Measurements from ENCODE around the gene FADD. TPM values are rescaled to one million over a fixed set of nuclear protein-coding genes. Genes with fewer than 3 reads are reported as not detected.

The FADD gene
- total RNA-seq, 4 donors from 2014 or later, result 17.0 to 26.6 (median 21.9) TPM

DNA sequence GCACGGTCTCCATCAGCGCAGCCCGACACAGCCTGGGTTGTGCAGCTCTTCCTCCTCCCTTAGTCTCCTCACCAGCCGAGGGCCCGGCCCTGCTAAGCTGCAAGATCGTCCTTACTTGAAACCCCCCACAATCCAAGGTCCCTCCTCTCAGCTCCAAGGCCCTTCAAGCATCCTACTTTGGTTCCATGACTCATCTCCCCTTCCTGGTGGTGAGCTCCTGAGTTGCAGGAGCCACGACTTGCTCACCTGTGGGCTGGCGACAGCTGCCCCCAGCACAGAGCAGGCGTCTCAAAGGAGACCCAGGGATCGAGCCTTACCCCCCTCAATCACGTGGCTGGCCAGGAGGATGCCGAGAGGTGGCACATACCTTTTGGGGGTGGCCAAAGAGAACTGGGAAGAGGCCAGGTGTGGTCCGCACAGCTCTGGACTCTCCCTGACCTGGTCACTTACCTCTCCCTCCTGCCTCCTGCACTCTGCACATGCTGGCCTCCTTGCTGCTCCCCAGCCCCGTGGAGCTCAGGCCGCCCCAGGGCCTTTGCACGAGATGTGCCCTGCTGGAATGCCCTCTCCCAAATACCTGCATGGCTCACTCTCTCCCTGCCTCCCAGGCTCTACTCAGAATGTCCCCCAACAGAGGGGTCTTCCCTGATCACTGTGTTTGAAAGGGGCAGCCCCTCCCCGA lies 35.2 kb upstream of the FADD start:
- no peak for TF ChIP-seq CTCF (IDR thresholded peaks at IDR 0.05)
- TF ChIP-seq POLR2AphosphoS5 (IDR thresholded peaks at IDR 0.05), result no peak
- TF ChIP-seq POLR2A (IDR thresholded peaks at IDR 0.05), result no peak
- no peak for TF ChIP-seq EP300 (IDR thresholded peaks at IDR 0.05)
- Histone ChIP-seq H3K4me1 (no peaks in the 10 kb centered on the region), H3K9me3 (no peaks in the 10 kb centered on the region), H3K4me3 (no peak overlapping the region), H3K27me3 (peaks cover 33% of the 10 kb centered on the region), H3K36me3 (no peaks in the 10 kb centered on the region), H3K27ac (no peak overlapping the region)
- no peak for ATAC-seq
- whole genome bisulfite sequencing, 2 donors (ENCODE audit: low coverage in 1 of 2), result 90 to 100% methylated on average over 1 to 2 of the region's 17 CpGs

DNA sequence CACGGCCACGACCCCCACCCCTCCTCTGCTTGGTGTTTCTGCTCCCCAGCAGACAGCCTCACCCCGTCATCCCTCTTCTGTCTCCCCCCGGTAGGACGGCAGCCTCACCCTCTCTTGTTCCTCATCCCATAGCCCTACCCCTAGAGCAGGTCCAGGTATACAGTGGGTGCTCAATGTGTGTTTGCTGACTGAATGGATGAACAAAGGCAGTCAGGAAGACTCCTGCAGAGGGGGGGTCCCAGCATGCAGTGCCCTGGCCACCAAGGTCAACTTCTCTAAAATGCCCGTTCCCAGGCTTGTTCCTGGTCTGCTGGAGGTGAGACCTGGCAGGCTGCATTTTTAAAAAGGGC lies 34.7 kb upstream of the FADD start:
- Histone ChIP-seq H3K27ac (no peak overlapping the region), H3K36me3 (no peaks in the 10 kb centered on the region), H3K4me1 (no peaks in the 10 kb centered on the region), H3K4me3 (no peak overlapping the region), H3K9me3 (no peaks in the 10 kb centered on the region), H3K27me3 (peaks cover 33% of the 10 kb centered on the region)
- no peak for TF ChIP-seq POLR2A (IDR thresholded peaks at IDR 0.05)
- no peak for TF ChIP-seq EP300 (IDR thresholded peaks at IDR 0.05)
- TF ChIP-seq CTCF (IDR thresholded peaks at IDR 0.05), result no peak
- no peak for TF ChIP-seq POLR2AphosphoS5 (IDR thresholded peaks at IDR 0.05)
- 70 to 81% methylated on average over 2 of the region's 6 CpGs for WGBS, 2 donors (ENCODE audit: low coverage in 1 of 2)
- no peak for ATAC-seq

DNA sequence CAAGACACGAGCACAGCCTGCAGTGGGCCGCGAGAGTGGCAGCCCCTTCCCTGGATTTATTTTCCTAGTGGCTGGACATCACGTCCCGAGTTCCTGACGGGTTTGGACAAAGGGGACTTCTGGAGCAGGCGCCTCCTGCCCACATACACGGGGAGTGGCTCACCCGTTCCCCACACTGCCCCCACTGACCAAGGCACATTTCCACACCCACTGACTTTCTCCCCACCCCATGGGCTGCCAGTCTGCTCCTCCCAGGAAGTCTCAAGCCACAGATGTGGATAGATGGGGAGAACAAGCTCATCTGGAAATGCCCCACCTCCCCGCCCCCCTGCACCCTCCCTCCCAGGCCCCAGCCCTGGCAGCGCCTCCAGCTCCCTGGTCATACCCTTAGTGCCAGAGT lies 34.0 kb upstream of the FADD start:
- Histone ChIP-seq H3K9me3 (no peaks in the 10 kb centered on the region), H3K27me3 (peaks cover 33% of the 10 kb centered on the region), H3K4me3 (no peak overlapping the region), H3K4me1 (no peaks in the 10 kb centered on the region), H3K36me3 (no peaks in the 10 kb centered on the region), H3K27ac (no peak overlapping the region)
- 57 to 85% methylated on average over 3 to 6 of the region's 11 CpGs for WGBS, 2 donors (ENCODE audit: low coverage in 1 of 2)
- ATAC-seq, result no peak
- TF ChIP-seq POLR2AphosphoS5 (IDR thresholded peaks at IDR 0.05) (no peak), CTCF (IDR thresholded peaks at IDR 0.05) (no peak), EP300 (IDR thresholded peaks at IDR 0.05) (no peak), POLR2A (IDR thresholded peaks at IDR 0.05) (no peak)

DNA sequence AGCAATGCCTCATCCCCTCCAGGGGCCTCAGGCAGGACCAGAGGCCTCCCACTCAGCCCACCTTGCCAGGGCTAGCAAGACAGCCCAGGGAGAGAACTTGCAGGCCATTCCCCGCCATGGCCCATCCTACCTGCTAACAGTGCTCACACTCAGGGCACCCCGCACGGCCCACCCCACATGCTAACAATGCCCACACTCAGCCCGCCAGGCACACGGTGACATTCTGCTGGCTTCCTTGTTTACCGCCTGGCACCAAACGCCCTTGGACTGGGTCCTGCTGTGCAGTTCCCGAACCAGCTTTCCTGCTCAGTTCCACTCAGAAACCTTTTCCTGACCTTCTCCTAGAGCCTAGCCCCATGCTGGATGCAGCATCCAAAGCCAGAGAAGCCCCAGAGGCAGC lies 33.5 kb upstream of the FADD start:
- TF ChIP-seq POLR2A (IDR thresholded peaks at IDR 0.05) (no peak), CTCF (IDR thresholded peaks at IDR 0.05) (no peak), POLR2AphosphoS5 (IDR thresholded peaks at IDR 0.05) (no peak), EP300 (IDR thresholded peaks at IDR 0.05) (no peak)
- H3K4me3 ChIP-seq, result no peak overlapping the region
- no peak for ATAC-seq
- H3K27ac ChIP-seq, result no peak overlapping the region
- no peaks in the 10 kb centered on the region for H3K9me3 ChIP-seq
- H3K36me3 ChIP-seq, result no peaks in the 10 kb centered on the region
- H3K4me1 ChIP-seq, result no peaks in the 10 kb centered on the region
- H3K27me3 ChIP-seq, result peaks cover 33% of the 10 kb centered on the region
- 60% methylated on average over 1 of the region's 8 CpGs; no CpG with 5 or more reads in 1 of the 2 donors for WGBS, 2 donors (ENCODE audit: low coverage in 1 of 2)

GRCh38 chr11:70170596-70171210 lies 32.4 kb upstream of the FADD start:
- H3K27me3 ChIP-seq, result peaks cover 31% of the 10 kb centered on the region
- H3K4me1 ChIP-seq, result no peaks in the 10 kb centered on the region
- TF ChIP-seq POLR2A (IDR thresholded peaks at IDR 0.05) (no peak), EP300 (IDR thresholded peaks at IDR 0.05) (no peak), CTCF (IDR thresholded peaks at IDR 0.05) (no peak), POLR2AphosphoS5 (IDR thresholded peaks at IDR 0.05) (no peak)
- H3K4me3 ChIP-seq, result no peak overlapping the region
- no peak for ATAC-seq
- no peaks in the 10 kb centered on the region for H3K9me3 ChIP-seq
- WGBS, 2 donors (ENCODE audit: low coverage in 1 of 2), result 88 to 100% methylated on average over 1 to 12 of the region's 22 CpGs
- no peak overlapping the region for H3K27ac ChIP-seq
- no peaks in the 10 kb centered on the region for H3K36me3 ChIP-seq

Measured in gastroesophageal sphincter (tissue), 4 donors.